ENCODE results near the gene TCF15. TPM values are rescaled to one million over a fixed set of nuclear protein-coding genes. Genes with fewer than 3 reads are reported as not detected.

Gene TCF15
- total and polyA plus RNA-seq, 2 of the 8 experiments (the other 6 are each of a cell fraction or from before 2014, with no cell fraction given) = 3.7 to 6.9 TPM

DNA sequence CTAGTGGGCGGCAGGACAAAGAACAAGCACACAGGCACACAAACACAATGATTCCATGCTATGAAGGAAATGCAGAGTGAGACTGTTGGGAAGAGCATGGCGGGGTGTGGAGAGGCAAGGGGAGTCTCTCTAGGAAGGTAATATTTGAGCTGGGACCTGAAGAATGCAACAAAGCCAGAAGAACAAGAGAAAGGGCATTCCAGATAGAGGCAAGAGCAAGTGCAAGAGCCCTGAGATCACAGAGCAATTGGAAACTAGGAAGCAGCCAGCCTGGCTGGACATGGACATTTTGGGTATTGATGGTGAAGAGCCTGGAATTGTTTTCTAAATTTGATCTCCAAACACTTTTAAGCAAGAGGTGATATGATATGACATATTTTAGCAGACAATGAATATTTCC, 27.4 kb upstream of the TCF15 start (continued):
- TF ChIP-seq, protein P1, sequence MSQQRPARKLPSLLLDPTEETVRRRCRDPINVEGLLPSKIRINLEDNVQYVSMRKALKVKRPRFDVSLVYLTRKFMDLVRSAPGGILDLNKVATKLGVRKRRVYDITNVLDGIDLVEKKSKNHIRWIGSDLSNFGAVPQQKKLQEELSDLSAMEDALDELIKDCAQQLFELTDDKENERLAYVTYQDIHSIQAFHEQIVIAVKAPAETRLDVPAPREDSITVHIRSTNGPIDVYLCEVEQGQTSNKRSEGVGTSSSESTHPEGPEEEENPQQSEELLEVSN (IDR thresholded peaks at IDR 0.05) = no peak
- TF ChIP-seq POU5F1 (IDR thresholded peaks at IDR 0.05; ENCODE audit: low read depth, low read length) (no peak), ASH2L (IDR thresholded peaks at IDR 0.05; ENCODE audit: low read length) (no peak), FOSL1 (IDR thresholded peaks at IDR 0.05; ENCODE audit: insufficient read depth, low read depth, low read length) (no peak), GTF2F1 (IDR thresholded peaks at IDR 0.05; ENCODE audit: borderline replicate concordance, low read depth, low read length) (no peak), NANOG (IDR thresholded peaks at IDR 0.05; ENCODE audit: insufficient read depth, low read depth, low read length, poor library complexity, severe bottlenecking) (no peak)

All from H1 (cell line).